GM23338 (cell line): ENCODE results near the gene STAT3. TPM values are rescaled to one million over a fixed set of nuclear protein-coding genes. Genes with fewer than 3 reads are reported as not detected.
A peak's percentile ranks its signal among the peaks of the same experiment; 100 is the strongest.

ENCODE experiments used
- ATAC-seq: fragments of 200-7000 bp; cut with Tn5 transposase; 3 replicates; pipeline ENCODE4 v1.9.1; 2020
- DNase-seq: peaks from one replicate; pipeline ENCODE4 v3.0.0-alpha.2; 2015; ENCODE audit warnings: low spot score
- H2AFZ ChIP-seq: fragments of 200-600 bp; sonication (generic); 2 replicates; pipeline ENCODE4 v1.8.0; 2016; ENCODE audit warnings: antibody characterized with exemption, mild to moderate bottlenecking, moderate library complexity
- H3F3A ChIP-seq: fragments of 200-600 bp; sonication (generic); replicated peaks from 2 replicates; pipeline ENCODE4 v1.8.0; 2017; ENCODE audit warnings: antibody characterized with exemption, mixed run types, low read depth
- H3K27ac ChIP-seq: fragments of 200-600 bp; sonication (generic); 2 replicates; pipeline ENCODE4 v1.6.1; 2016; ENCODE audit warnings: low read depth
- H3K27me3 ChIP-seq: fragments of 200-600 bp; sonication (generic); 2 replicates; pipeline ENCODE4 v1.8.0; 2016; ENCODE audit warnings: mild to moderate bottlenecking, mixed run types, moderate library complexity; ENCODE audit not compliant: insufficient read depth
- H3K36me3 ChIP-seq: fragments of 200-600 bp; sonication (generic); 2 replicates; pipeline ENCODE4 v1.8.0; 2016; ENCODE audit warnings: mild to moderate bottlenecking; ENCODE audit not compliant: insufficient read depth
- H3K4me1 ChIP-seq: fragments of 200-600 bp; sonication (generic); 2 replicates; pipeline ENCODE4 v1.8.0; 2016; ENCODE audit warnings: mild to moderate bottlenecking, moderate library complexity; ENCODE audit not compliant: insufficient read depth
- H3K4me2 ChIP-seq: fragments of 200-600 bp; sonication (generic); 2 replicates; pipeline ENCODE4 v1.7.1; 2017; ENCODE audit warnings: mixed run types
- H3K4me3 ChIP-seq: fragments of 200-600 bp; sonication (generic); 2 replicates; pipeline ENCODE4 v1.6.1; 2016; ENCODE audit warnings: mixed run types
- H3K79me2 ChIP-seq: fragments of 200-600 bp; sonication (generic); replicated peaks from 2 replicates; pipeline ENCODE4 v1.8.0; 2017; ENCODE audit warnings: mild to moderate bottlenecking; ENCODE audit not compliant: insufficient read depth
- H3K9me2 ChIP-seq: fragments of 200-600 bp; sonication (generic); 2 replicates; pipeline ENCODE4 v1.8.0; 2017; ENCODE audit not compliant: insufficient read depth
- H4K20me1 ChIP-seq: fragments of 200-600 bp; sonication (generic); replicated peaks from 2 replicates; pipeline ENCODE4 v1.8.0; 2017; ENCODE audit warnings: mild to moderate bottlenecking; ENCODE audit not compliant: insufficient read depth
- H3K27ac Mint-ChIP-seq: 2 replicates; pipeline ENCODE4 v1.8.0; 2020; ENCODE audit warnings: inconsistent platforms, mild to moderate bottlenecking, moderate library complexity, mixed read lengths
- H3K27me3 Mint-ChIP-seq: 3 replicates; pipeline ENCODE4 v1.8.0; 2022; ENCODE audit warnings: low read depth, mild to moderate bottlenecking, moderate library complexity, mixed read lengths, inconsistent platforms; ENCODE audit not compliant: insufficient read depth, poor library complexity
- H3K36me3 Mint-ChIP-seq: 3 replicates; pipeline ENCODE4 v1.8.0; 2021; ENCODE audit warnings: low read depth, mild to moderate bottlenecking, inconsistent platforms, moderate library complexity, mixed read lengths
- H3K4me1 Mint-ChIP-seq: 3 replicates; pipeline ENCODE4 v1.8.0; 2020; ENCODE audit warnings: mild to moderate bottlenecking, inconsistent platforms, mixed read lengths
- H3K4me3 Mint-ChIP-seq: 3 replicates; pipeline ENCODE4 v1.8.0; 2021; ENCODE audit warnings: moderate library complexity, mild to moderate bottlenecking, inconsistent platforms, mixed read lengths
- H3K9me3 Mint-ChIP-seq: 3 replicates; pipeline ENCODE4 v1.8.0; 2020; ENCODE audit warnings: moderate library complexity, mild to moderate bottlenecking, inconsistent platforms, mixed read lengths
- CREB1 ChIP-seq: fragments of 250-450 bp; sonication (Bioruptor Pico); IDR thresholded peaks from 2 replicates; pipeline ENCODE4 v1.5.0; 2020; ENCODE audit warnings: low read depth, mild to moderate bottlenecking, moderate library complexity
- EZH2 ChIP-seq: fragments of 200-600 bp; sonication (generic); IDR thresholded peaks from one replicate; pipeline ENCODE4 v1.8.0; 2017; ENCODE audit warnings: antibody characterized with exemption, mild to moderate bottlenecking, low read depth; ENCODE audit not compliant: unreplicated experiment
- JUNB ChIP-seq: IDR thresholded peaks from one replicate; pipeline ENCODE4 v1.6.1; 2016; ENCODE audit warnings: antibody characterized with exemption; ENCODE audit not compliant: unreplicated experiment
- STAT1 ChIP-seq: IDR thresholded peaks from one replicate; pipeline ENCODE4 v1.6.1; 2016; ENCODE audit warnings: antibody characterized with exemption; ENCODE audit not compliant: unreplicated experiment
- ZNF114 ChIP-seq: fragments of 250-450 bp; sonication (Bioruptor Pico); IDR thresholded peaks from 2 replicates; pipeline ENCODE4 v1.5.0; 2020; ENCODE audit warnings: mild to moderate bottlenecking, moderate library complexity
- ZNF331 ChIP-seq: fragments of 250-450 bp; sonication (Bioruptor Pico); IDR thresholded peaks from 2 replicates; pipeline ENCODE4 v1.5.0; 2020; ENCODE audit warnings: low read depth, mild to moderate bottlenecking, moderate library complexity
- ZNF462 ChIP-seq: fragments of 250-450 bp; sonication (Bioruptor Pico); IDR thresholded peaks from 2 replicates; pipeline ENCODE4 v1.5.0; 2020; ENCODE audit warnings: mild to moderate bottlenecking, moderate library complexity
- polyA plus RNA-seq: library from polyadenylated mRNA; unstranded; fragments of >200 nt; fragmentation: Nextera tagmentation; extraction: Ambion mirVana; gene quantifications from 2 replicates; pipeline ENCODE4 v1.2.1, GENCODE V29; 2016
- total RNA-seq: library from RNA; depleted of rRNA; stranded (reverse); fragments of >200 nt; shearing (Covaris generic); gene quantifications from 2 replicates; pipeline ENCODE4 v1.2.3, GENCODE V29; 2014
- TF ChIP-seq, protein P1 (sequence below): IDR thresholded peaks from 2 replicates; pipeline ENCODE4 v1.6.1; 2016; ENCODE audit warnings: antibody characterized with exemption

STAT3 gene
- total and polyA plus RNA-seq, 2 experiments from 2014 or later = 49.5 to 78.0 TPM

GRCh38 chr17:42408061-42408460 lies 19.8 kb upstream of the STAT3 start (continued):
- TF ChIP-seq ZNF462 (CRISPR knock-in tag) = no peak

GRCh38 chr17:42407289-42407836 lies 19.1 kb upstream of the STAT3 start:
- H3F3A ChIP-seq = peaks cover 14% of the 10 kb centered on the region; the same call in 1 of the 2 replicates
- H3K4me2 ChIP-seq = peak overlapping the region; percentile 45
- peak overlapping the region; percentile 30; the same call in 1 of the 2 replicates for H3K4me3 ChIP-seq
- peak overlapping the region; percentile 42; the same call in 1 of the 2 replicates for H3K27ac ChIP-seq
- ATAC-seq (peak; percentile 86), DNase-seq (peak; percentile 91)
- peak overlapping the region; percentile 24; the same call in 2 of the 3 replicates for H3K4me3 Mint-ChIP-seq
- H2AFZ ChIP-seq = no peak overlapping the region
- peaks cover 12% of the 10 kb centered on the region for H3K27me3 Mint-ChIP-seq
- 0 out of 2 replicates have a peak overlapping the region, but pooled peaks have one; percentile 22 for H3K27ac Mint-ChIP-seq
- no peaks in the 10 kb centered on the region for H3K27me3 ChIP-seq
- H3K4me1 ChIP-seq = peaks cover 30% of the 10 kb centered on the region
- peaks cover 14% of the 10 kb centered on the region; the same call in 1 of the 2 replicates for H4K20me1 ChIP-seq
- peaks cover 40% of the 10 kb centered on the region for H3K4me1 Mint-ChIP-seq
- H3K36me3 ChIP-seq = no peaks in the 10 kb centered on the region
- no peaks in the 10 kb centered on the region; the same call in 2 of the 3 replicates for H3K36me3 Mint-ChIP-seq
- no peaks in the 10 kb centered on the region for H3K9me2 ChIP-seq
- H3K79me2 ChIP-seq = peaks cover 8% of the 10 kb centered on the region; the same call in 1 of the 2 replicates
- H3K9me3 Mint-ChIP-seq = no peaks in the 10 kb centered on the region
- TF ChIP-seq STAT1 (no peak), ZNF114 (CRISPR knock-in tag) (no peak), JUNB (no peak), EZH2 (no peak), ZNF462 (CRISPR knock-in tag) (no peak), ZNF331 (CRISPR knock-in tag) (no peak), CREB1 (CRISPR knock-in tag) (peak; percentile 43; the same call in 1 of the 2 replicates)
- TF ChIP-seq, protein P1, sequence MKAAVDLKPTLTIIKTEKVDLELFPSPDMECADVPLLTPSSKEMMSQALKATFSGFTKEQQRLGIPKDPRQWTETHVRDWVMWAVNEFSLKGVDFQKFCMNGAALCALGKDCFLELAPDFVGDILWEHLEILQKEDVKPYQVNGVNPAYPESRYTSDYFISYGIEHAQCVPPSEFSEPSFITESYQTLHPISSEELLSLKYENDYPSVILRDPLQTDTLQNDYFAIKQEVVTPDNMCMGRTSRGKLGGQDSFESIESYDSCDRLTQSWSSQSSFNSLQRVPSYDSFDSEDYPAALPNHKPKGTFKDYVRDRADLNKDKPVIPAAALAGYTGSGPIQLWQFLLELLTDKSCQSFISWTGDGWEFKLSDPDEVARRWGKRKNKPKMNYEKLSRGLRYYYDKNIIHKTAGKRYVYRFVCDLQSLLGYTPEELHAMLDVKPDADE = peak; percentile 99
